Lower lobe of right lung (tissue), 2 donors: ENCODE measurements around the gene HSPH1. TPM values are rescaled to one million over a fixed set of nuclear protein-coding genes. Genes with fewer than 3 reads are reported as not detected.

Experiments used
- ATAC-seq, 2 donors: fragments of 200-7000 bp; cut with Tn5 transposase; one replicate each; pipeline ENCODE4 v1.9.1; 2020 to 2022; ENCODE audit warnings: mild to moderate bottlenecking in 2 of 2, moderate library complexity in 2 of 2
- DNase-seq: peaks from one replicate; pipeline ENCODE4 v3.0.0-alpha.2; 2020
- H3K27ac ChIP-seq: fragments of 200-600 bp; one replicate; pipeline ENCODE4 v1.8.0; 2022
- H3K27me3 ChIP-seq: fragments of 200-600 bp; one replicate; pipeline ENCODE4 v1.8.0; 2022; ENCODE audit warnings: low read depth
- H3K36me3 ChIP-seq: fragments of 200-600 bp; one replicate; pipeline ENCODE4 v1.8.0; 2022; ENCODE audit warnings: mild to moderate bottlenecking
- H3K4me1 ChIP-seq: fragments of 200-600 bp; one replicate; pipeline ENCODE4 v1.8.0; 2022
- H3K4me3 ChIP-seq: fragments of 200-600 bp; one replicate; pipeline ENCODE4 v1.8.0; 2022; ENCODE audit warnings: mild to moderate bottlenecking
- H3K9me3 ChIP-seq: fragments of 200-600 bp; one replicate; pipeline ENCODE4 v1.8.0; 2022
- intact Hi-C: fragments of 100-400 bp; cut with DNase I; formaldehyde crosslinking; loops from one replicate; pipeline ENCODE4 v1.11.0; 2022
- total RNA-seq: library from RNA; stranded (reverse); fragmentation: NEBNext Ultra II Directional; extraction: Animal tissue kit (Norgen Biotek cat#: 25700); gene quantifications from one replicate; pipeline ENCODE4 v1.2.1, GENCODE V29; 2021
- TF ChIP-seq, protein P1 (sequence below): fragments of 200-600 bp; IDR thresholded peaks from one replicate; pipeline ENCODE4 v1.8.0; 2022; ENCODE audit warnings: antibody characterized with exemption, mild to moderate bottlenecking
- donor health status: DM: no; HTN: yes; CAD: no; lungs with severe emphysema.

HSPH1 gene
- total RNA-seq, 1 donor from 2014 or later, result 108 TPM

DNA sequence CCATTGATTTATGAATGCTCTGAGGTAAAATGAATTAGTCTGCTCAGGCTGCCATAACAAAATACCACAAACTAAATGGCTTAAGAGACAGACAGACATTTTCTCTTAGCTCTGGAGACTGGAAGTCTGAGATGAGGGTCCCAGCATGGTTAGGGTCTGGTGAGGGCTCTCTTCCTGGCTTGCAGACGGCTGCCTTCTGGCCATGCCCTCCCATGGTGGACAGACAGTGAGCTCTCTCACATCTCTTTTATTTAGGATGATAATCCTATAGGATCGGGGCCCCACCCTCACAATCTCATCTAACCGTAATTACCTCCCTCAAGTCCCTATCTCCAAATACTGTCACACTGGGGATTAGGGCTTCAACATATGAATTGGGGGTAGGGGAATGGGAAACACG, 47.1 kb downstream of the HSPH1 start:
- H3K36me3 ChIP-seq, result no peaks in the 10 kb centered on the region
- H3K9me3 ChIP-seq, result no peaks in the 10 kb centered on the region
- no peaks in the 10 kb centered on the region for H3K4me1 ChIP-seq
- peaks cover 4% of the 10 kb centered on the region for H3K27me3 ChIP-seq
- ATAC-seq, result no peak
- H3K4me3 ChIP-seq, result no peak overlapping the region
- no peak for DNase-seq
- TF ChIP-seq, protein P1, sequence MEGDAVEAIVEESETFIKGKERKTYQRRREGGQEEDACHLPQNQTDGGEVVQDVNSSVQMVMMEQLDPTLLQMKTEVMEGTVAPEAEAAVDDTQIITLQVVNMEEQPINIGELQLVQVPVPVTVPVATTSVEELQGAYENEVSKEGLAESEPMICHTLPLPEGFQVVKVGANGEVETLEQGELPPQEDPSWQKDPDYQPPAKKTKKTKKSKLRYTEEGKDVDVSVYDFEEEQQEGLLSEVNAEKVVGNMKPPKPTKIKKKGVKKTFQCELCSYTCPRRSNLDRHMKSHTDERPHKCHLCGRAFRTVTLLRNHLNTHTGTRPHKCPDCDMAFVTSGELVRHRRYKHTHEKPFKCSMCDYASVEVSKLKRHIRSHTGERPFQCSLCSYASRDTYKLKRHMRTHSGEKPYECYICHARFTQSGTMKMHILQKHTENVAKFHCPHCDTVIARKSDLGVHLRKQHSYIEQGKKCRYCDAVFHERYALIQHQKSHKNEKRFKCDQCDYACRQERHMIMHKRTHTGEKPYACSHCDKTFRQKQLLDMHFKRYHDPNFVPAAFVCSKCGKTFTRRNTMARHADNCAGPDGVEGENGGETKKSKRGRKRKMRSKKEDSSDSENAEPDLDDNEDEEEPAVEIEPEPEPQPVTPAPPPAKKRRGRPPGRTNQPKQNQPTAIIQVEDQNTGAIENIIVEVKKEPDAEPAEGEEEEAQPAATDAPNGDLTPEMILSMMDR, result no peak
- intact Hi-C loops, result no loop called here
- no peak overlapping the region for H3K27ac ChIP-seq

DNA sequence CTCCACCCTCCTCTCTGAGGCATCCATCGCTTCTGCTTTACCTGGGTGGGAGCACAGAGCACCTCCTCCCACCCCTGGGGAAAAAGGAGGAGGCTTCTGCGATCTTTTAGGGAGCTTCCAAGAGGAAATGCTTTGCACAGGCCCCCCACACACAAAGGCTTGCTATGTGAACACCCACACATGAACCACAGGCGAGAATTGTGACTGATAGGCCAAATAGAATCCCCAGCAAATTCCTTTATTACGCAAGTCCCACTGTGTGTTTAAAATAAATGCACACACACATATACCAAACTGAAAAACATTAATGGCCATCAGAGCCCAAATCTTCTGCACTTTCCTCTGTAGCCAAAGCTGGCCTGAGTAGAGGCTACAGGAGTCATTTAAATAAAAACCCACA, 50.6 kb downstream of the HSPH1 start:
- no peak overlapping the region for H3K4me3 ChIP-seq

DNA sequence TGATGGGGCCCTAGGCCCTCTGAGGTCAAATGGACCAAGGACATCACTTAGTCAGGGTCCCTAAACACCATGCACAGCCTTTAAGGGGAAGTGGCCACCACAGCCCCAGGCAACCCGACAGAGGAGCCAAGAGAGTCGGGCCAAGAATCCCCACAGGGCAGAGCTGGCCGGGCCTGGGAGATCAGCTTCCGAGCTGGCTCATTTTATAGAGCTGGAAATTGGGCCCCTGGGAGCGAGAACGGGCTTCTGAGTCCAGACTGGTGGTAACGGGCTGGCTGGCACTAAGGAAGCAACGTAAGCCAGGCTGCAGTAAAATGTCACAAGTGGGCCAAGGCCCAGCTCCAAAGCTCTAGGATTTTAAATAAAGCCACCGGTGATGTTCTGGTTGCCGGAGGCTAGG, 51.1 kb downstream of the HSPH1 start:
- H3K27me3 ChIP-seq, result no peaks in the 10 kb centered on the region
- DNase-seq (no peak), ATAC-seq (peak in 1 of 2 donors; percentile 13)
- no peak overlapping the region for H3K4me3 ChIP-seq
- no peak overlapping the region for H3K27ac ChIP-seq
- H3K4me1 ChIP-seq, result no peaks in the 10 kb centered on the region
- TF ChIP-seq, protein P1, result no peak
- no peaks in the 10 kb centered on the region for H3K9me3 ChIP-seq
- intact Hi-C loops, result no loop called here
- no peaks in the 10 kb centered on the region for H3K36me3 ChIP-seq

More for the DNA sequence above, 50.6 kb downstream of the HSPH1 start:
- DNase-seq (no peak), ATAC-seq (no peak)
- H3K27me3 ChIP-seq, result no peaks in the 10 kb centered on the region
- intact Hi-C loops, result no loop called here
- H3K27ac ChIP-seq, result no peak overlapping the region
- H3K36me3 ChIP-seq, result no peaks in the 10 kb centered on the region
- TF ChIP-seq, protein P1, result no peak
- no peaks in the 10 kb centered on the region for H3K9me3 ChIP-seq
- no peaks in the 10 kb centered on the region for H3K4me1 ChIP-seq

DNA sequence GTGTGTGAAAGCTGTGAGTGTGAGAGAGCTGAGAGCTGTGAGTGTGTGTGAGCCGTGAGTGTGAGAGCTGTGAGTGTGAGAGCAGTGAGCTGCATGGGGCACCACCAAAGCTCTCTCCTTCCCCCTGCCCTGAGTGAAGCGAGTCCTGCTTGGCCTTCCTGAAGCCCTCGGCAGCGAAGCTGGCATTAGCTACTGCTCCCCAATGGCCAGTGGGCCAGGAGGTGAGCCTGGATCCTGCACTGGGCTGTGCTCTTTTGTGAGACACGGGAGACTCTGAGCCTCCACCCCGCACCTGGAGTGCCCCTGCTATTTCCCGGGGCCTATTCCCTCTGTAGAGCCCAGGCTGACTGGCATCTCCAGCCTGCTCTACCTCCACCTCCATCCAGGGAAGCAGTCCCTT, 51.5 kb downstream of the HSPH1 start:
- no peak for DNase-seq
- Histone ChIP-seq H3K36me3 (no peaks in the 10 kb centered on the region), H3K9me3 (no peaks in the 10 kb centered on the region), H3K27ac (no peak overlapping the region), H3K4me3 (no peak overlapping the region), H3K27me3 (no peaks in the 10 kb centered on the region), H3K4me1 (no peaks in the 10 kb centered on the region)
- peak in 1 of 2 donors; percentile 45 for ATAC-seq
- intact Hi-C loops, result no loop called here
- TF ChIP-seq, protein P1, result no peak

DNA sequence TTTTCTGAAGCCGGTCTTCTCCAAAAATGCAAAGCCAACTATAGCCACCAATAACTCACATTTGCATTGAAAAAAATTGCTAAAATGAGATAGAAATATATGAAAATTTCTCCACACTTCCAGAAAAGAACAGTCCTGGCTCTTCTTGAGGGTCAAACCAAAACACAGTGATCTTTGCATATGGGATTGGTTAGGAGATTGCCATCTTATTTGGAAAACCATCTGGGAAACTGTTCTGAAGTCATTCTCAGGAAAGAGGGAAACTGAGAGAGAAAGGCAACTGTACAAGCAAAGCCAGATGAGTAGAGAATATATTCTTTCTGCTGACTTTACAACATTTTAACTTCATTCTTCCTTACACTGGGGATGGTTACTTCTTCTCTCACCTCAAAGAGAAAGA, 54.6 kb downstream of the HSPH1 start:
- H3K36me3 ChIP-seq, result no peaks in the 10 kb centered on the region
- no peaks in the 10 kb centered on the region for H3K27me3 ChIP-seq
- ATAC-seq (no peak), DNase-seq (no peak)
- H3K27ac ChIP-seq, result no peak overlapping the region
- no peaks in the 10 kb centered on the region for H3K4me1 ChIP-seq
- TF ChIP-seq, protein P1, result no peak
- intact Hi-C loops, result no loop called here
- no peaks in the 10 kb centered on the region for H3K9me3 ChIP-seq
- H3K4me3 ChIP-seq, result no peak overlapping the region

DNA sequence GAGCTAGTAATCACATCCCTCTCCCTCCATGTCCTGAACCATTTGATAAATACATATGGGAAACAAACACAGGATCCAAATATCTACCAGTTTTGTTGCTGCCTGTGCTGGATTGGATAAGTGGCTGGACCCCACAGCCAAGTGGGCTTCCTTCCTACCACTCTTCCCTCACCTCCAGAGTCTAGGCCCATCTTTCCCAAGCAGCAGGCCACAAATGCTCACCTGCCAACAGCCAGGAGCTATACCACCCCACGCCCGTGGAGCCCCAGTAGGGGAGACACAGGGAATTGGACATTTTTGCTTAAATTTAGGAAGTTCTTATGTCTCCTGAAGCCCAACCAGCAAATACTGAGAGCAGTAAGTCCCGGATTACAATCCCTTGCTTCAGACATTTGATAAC, 55.8 kb downstream of the HSPH1 start:
- ATAC-seq (no peak), DNase-seq (no peak)
- Histone ChIP-seq H3K4me1 (no peaks in the 10 kb centered on the region), H3K36me3 (no peaks in the 10 kb centered on the region), H3K9me3 (no peaks in the 10 kb centered on the region), H3K4me3 (no peak overlapping the region), H3K27ac (no peak overlapping the region), H3K27me3 (no peaks in the 10 kb centered on the region)
- TF ChIP-seq, protein P1, result no peak
- intact Hi-C loops, result no loop called here
